GM12873 (cell line): ENCODE data around the gene PRKCH.

Experiments used
- CTCF ChIP-seq: IDR thresholded peaks from 2 replicates; pipeline ENCODE4 v1.5.1; 2012; ENCODE audit warnings: low read depth, mild to moderate bottlenecking, moderate library complexity, low read length, control low read depth; ENCODE audit not compliant: insufficient read depth; ENCODE audit errors: missing control alignments

The PRKCH gene

GRCh38 chr14:61296151-61296550 lies 25.2 kb upstream of the PRKCH start:
- no peak for TF ChIP-seq CTCF

- peak; percentile 54 for TF ChIP-seq CTCF
These were observed 24.5 kb upstream of the PRKCH start for GRCh38 chr14:61296719-61297502.

- no peak for TF ChIP-seq CTCF
These were observed 23.8 kb upstream of the PRKCH start for GRCh38 chr14:61297581-61297980.

GRCh38 chr14:61298824-61299223 lies 22.6 kb upstream of the PRKCH start:
- TF ChIP-seq CTCF: no peak

GRCh38 chr14:61300209-61300608 lies 21.2 kb upstream of the PRKCH start:
- no peak for TF ChIP-seq CTCF

- TF ChIP-seq CTCF: no peak
These were observed 20.6 kb upstream of the PRKCH start for GRCh38 chr14:61300754-61301153.

GRCh38 chr14:61304688-61305087 lies 16.7 kb upstream of the PRKCH start:
- no peak for TF ChIP-seq CTCF

- TF ChIP-seq CTCF: no peak
These were observed 13.2 kb upstream of the PRKCH start for GRCh38 chr14:61308198-61308597.
